HG03175 (cell line): ENCODE data around the gene CUBN.

Experiments
- ATAC-seq: cut with Tn5 transposase; IDR thresholded peaks from one replicate; pipeline ENCODE4 v1.9.1; 2021; ENCODE audit warnings: mild to moderate bottlenecking, moderate library complexity; ENCODE audit not compliant: unreplicated experiment

Gene CUBN

GRCh38 chr10:17049195-17049594 lies 80.4 kb downstream of the CUBN start:
- ATAC-seq, result no peak

DNA sequence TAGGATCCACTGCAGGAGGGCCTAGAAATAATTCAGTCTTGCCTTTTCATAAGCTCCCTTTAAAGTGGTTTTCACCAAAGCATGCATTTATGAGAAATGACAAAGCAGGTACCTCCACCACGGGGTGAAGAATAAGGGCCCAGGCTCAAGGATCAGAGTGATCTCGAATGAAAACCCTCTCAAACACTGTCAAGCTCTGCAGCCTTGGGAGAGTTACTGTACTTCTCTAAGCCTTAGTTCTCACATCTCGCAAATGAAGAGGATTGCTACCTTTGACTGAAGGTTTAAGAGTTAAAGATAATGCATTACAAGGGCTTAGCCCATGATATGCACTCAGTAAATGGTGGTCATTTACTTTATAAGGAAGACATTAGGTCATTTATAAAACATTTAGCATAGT lies 81.7 kb downstream of the CUBN start:
- ATAC-seq, result no peak

DNA sequence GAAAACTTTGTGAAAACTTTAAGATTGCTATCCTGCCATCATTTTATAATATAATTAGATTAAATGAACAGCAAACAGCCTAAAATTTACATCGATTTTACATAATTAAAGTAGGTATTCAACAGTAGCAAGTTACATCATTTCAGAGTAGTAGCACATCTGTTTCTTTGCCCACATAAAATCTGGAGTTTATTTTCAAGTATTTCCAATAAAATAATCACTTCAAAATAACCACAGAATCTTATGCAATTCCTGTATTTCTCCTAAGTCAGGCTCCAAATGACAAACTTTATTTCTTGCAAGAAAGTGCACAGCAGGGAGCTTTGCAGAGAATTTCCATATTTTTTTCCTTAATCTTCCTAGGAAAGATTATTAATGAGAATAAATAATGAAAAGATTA lies 82.6 kb downstream of the CUBN start:
- no peak for ATAC-seq

DNA sequence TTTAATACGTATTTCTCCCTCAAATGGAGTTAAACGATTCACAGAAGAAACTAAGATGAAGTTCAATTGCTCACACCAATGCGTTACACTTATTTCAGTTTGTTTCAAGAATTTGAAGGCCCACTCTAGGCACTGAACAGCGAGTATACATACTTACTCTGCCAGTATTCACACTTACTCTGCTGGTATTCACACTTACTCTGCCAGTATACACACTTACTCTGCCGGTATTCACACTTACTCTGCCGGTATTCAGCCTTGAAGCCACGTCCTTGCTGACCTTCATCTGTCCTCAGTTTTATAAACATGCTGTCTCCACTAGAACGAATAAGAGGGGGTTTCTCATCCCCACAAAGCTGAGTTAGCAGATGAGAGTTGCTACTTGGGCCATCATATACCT lies 86.0 kb downstream of the CUBN start:
- ATAC-seq, result no peak

GRCh38 chr10:17041626-17042520 lies 87.7 kb downstream of the CUBN start:
- no peak for ATAC-seq

GRCh38 chr10:17038627-17039026 lies 91.0 kb downstream of the CUBN start:
- no peak for ATAC-seq

- ATAC-seq, result no peak
These were observed 91.7 kb downstream of the CUBN start for GRCh38 chr10:17037910-17038309.

GRCh38 chr10:17035446-17035845 lies 94.2 kb downstream of the CUBN start:
- ATAC-seq, result no peak

- no peak for ATAC-seq
These were observed 95.9 kb downstream of the CUBN start for GRCh38 chr10:17033529-17034260.

DNA sequence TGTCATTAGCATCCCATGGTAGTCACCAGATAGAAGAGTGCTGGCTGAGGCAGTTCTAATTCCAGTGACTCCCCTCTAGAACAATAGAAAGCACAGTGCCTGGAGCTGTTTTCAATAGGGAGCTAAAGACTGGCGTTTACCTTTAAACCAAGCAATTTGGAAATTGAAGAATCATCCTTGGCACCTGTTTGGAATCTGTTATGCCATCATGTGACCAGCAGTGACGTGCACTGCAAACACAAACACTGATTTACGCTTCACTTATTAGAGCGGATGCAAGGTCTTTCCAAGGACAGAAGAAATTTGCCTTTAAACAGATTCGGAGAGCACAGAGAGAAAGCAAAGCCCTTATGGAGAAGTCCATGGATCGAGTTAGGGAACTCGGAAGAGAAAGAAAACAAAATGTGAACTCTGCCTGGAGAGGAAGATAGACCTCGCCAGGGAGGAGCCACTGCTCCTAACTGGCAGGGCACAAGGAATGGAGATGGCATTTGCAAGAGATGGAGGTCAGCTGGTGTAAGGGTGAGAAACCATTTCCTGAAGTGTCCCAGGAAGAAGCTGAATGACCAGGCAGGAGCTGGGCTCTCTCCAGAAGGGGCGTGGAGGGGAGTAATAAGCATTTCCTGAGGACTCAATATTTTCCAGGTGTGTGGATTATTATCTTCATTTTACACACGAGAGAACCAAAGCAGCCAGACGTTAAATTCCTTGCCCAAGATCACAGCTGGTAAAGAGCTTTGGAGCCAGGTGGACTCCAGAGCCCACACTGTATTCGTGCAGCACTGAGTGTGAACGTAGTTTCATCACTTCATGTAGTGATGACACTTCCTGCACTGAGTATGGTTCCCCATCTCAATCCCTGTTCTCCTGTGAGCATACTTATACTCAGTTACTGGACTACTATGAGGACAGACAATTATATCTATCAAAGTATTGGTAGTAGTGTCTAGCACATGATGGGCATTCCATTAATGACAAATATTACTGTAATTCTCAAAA lies 97.7 kb downstream of the CUBN start:
- ATAC-seq, result no peak

- no peak for ATAC-seq
These were observed 99.9 kb downstream of the CUBN start for GRCh38 chr10:17029581-17030271.

DNA sequence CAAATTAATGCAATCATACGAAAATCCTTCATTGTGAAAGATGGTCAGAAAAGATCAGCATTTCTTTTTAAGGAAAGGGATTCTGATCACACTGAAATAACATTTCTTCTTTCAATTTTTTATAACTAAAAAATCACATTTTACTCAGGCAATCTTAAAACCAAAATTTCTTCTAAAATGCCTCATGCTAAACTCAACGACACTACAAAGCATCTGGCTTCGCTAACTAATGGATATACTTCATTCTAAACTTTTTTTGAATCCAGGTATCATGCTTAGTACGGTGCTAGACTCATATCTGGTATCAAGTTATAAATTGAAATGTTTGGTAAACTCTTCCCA lies 100.4 kb downstream of the CUBN start:
- no peak for ATAC-seq

GRCh38 chr10:17028798-17029197 lies 100.8 kb downstream of the CUBN start:
- ATAC-seq, result no peak

- ATAC-seq, result peak; percentile 62
These were observed 102.7 kb downstream of the CUBN start for GRCh38 chr10:17026686-17027485.

- ATAC-seq, result no peak
These were observed 103.9 kb downstream of the CUBN start for GRCh38 chr10:17025444-17026295.

GRCh38 chr10:17024461-17024860 lies 105.2 kb downstream of the CUBN start:
- no peak for ATAC-seq

DNA sequence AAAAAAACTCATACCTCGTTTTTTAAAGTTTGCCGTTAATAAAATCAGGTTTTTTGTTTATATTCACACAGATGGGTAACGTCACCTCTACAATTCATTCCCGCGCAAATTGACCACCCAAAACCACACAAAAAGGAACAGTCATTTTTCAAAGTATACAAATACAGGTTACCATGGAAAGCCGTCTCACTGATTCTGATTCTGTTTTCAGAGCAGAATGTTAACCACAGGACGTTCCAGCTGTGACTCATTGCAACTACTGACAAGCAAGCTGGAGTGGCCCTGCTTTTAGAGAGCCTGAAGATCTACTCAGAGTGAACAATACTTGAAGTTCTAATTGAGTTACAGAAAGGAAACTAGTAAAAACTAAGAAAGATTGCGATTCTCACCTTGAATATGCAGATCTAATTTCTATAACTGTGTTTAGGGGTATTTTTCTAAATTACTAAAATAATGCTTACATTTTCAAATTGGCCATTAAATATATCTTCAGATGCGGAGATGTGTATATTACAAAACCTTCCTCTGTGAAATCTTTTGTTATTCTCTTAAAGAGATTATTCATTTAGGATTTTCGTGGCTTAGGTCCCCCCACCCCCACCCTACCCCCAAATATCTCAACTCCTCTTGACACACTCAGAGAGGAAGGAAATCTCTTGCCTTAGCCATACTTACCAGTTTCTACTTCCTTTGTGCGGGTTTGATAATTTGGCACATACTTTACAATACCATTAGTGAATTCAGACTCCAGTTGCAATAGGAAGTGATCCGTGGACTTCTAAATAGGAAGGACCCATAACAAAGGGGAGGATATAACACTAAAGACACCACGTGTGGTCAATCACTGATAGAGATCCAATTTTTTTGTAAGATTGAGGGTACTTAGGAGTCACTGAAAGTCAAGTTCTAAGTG lies 106.0 kb downstream of the CUBN start:
- ATAC-seq, result peak; percentile 89

GRCh38 chr10:17022896-17023295 lies 106.7 kb downstream of the CUBN start:
- no peak for ATAC-seq
